Astrocyte (in vitro differentiated cells and primary cell): ENCODE data around the gene EPN3. TPM values are rescaled to one million over a fixed set of nuclear protein-coding genes. Genes with fewer than 3 reads are reported as not detected.

Source experiments
- DNase-seq: peaks from one replicate; pipeline ENCODE4 v3.0.0-alpha.2; 2010; ENCODE audit warnings: low read depth
- FAIRE-seq: peaks from 2 replicates; lab custom pipeline; 2011; peaks lifted over from hg19 to GRCh38; lab: Jason Lieb, UNC
- H2AFZ ChIP-seq: 2 replicates; pipeline ENCODE4 v1.6.0; 2012; ENCODE audit warnings: low read depth, low read length, inconsistent platforms
- H3K27ac ChIP-seq: 2 replicates; pipeline ENCODE4 v1.5.1; 2011; ENCODE audit warnings: low read depth, low read length, inconsistent platforms
- H3K27me3 ChIP-seq: 2 replicates; pipeline ENCODE4 v1.6.0; 2011; ENCODE audit warnings: low read length, inconsistent platforms; ENCODE audit not compliant: insufficient read depth
- H3K36me3 ChIP-seq: 2 replicates; pipeline ENCODE4 v1.5.1; 2011; ENCODE audit warnings: low read length, inconsistent platforms; ENCODE audit not compliant: insufficient read depth
- H3K4me1 ChIP-seq: 2 replicates; pipeline ENCODE4 v1.5.1; 2011; ENCODE audit warnings: low read length, inconsistent platforms; ENCODE audit not compliant: insufficient read depth
- H3K4me2 ChIP-seq: 2 replicates; pipeline ENCODE4 v1.6.0; 2012; ENCODE audit warnings: low read length, inconsistent platforms
- H3K4me3 ChIP-seq: 2 replicates; pipeline ENCODE4 v1.5.1; 2011; ENCODE audit warnings: low read depth, mild to moderate bottlenecking, low read length, inconsistent platforms; ENCODE audit not compliant: insufficient read depth
- H3K79me2 ChIP-seq: 2 replicates; pipeline ENCODE4 v1.6.0; 2012; ENCODE audit warnings: mild to moderate bottlenecking, low read length, inconsistent platforms; ENCODE audit not compliant: insufficient read depth
- H3K9ac ChIP-seq: 2 replicates; pipeline ENCODE4 v1.6.0; 2012; ENCODE audit warnings: mild to moderate bottlenecking, low read length, inconsistent platforms
- H3K9me3 ChIP-seq: 2 replicates; pipeline ENCODE4 v1.5.1; 2012; ENCODE audit warnings: low read depth, mild to moderate bottlenecking, low read length, inconsistent platforms; ENCODE audit not compliant: insufficient read depth
- H4K20me1 ChIP-seq: 2 replicates; pipeline ENCODE4 v1.6.0; 2012; ENCODE audit warnings: low read length, inconsistent platforms; ENCODE audit not compliant: insufficient read depth
- H3K27ac Mint-ChIP-seq: one replicate; pipeline ENCODE4 v1.8.0; 2021; ENCODE audit warnings: mild to moderate bottlenecking, mixed read lengths; ENCODE audit not compliant: unreplicated experiment
- H3K27me3 Mint-ChIP-seq: one replicate; pipeline ENCODE4 v1.8.0; 2021; ENCODE audit warnings: low read depth, mixed read lengths; ENCODE audit not compliant: unreplicated experiment
- H3K36me3 Mint-ChIP-seq: one replicate; pipeline ENCODE4 v1.8.0; 2021; ENCODE audit warnings: low read depth, mixed read lengths; ENCODE audit not compliant: unreplicated experiment
- H3K4me1 Mint-ChIP-seq: one replicate; pipeline ENCODE4 v1.8.0; 2021; ENCODE audit warnings: low read depth, mixed read lengths; ENCODE audit not compliant: unreplicated experiment
- H3K4me3 Mint-ChIP-seq: one replicate; pipeline ENCODE4 v1.8.0; 2021; ENCODE audit warnings: mild to moderate bottlenecking, moderate library complexity, mixed read lengths; ENCODE audit not compliant: unreplicated experiment
- H3K9me3 Mint-ChIP-seq: one replicate; pipeline ENCODE4 v1.8.0; 2021; ENCODE audit warnings: mild to moderate bottlenecking, mixed read lengths; ENCODE audit not compliant: unreplicated experiment
- CTCF ChIP-seq: IDR thresholded peaks from 2 replicates; pipeline ENCODE4 v1.5.1; 2011; ENCODE audit warnings: low read depth, mild to moderate bottlenecking, inconsistent platforms, low read length, moderate library complexity; ENCODE audit not compliant: insufficient read depth
- EZH2 ChIP-seq: IDR thresholded peaks from 2 replicates; pipeline ENCODE4 v1.6.1; 2012; ENCODE audit warnings: mild to moderate bottlenecking, low read length, inconsistent platforms; ENCODE audit not compliant: insufficient read depth
- total RNA-seq: library from RNA; stranded (reverse); gene quantifications from 2 replicates; pipeline ENCODE4 v1.2.1, GENCODE V29; 2021

The EPN3 gene
- total RNA-seq, 1 donor from 2014 or later = 1.7 TPM

GRCh38 chr17:50508573-50509460 lies 23.7 kb upstream of the EPN3 start:
- Mint-ChIP-seq H3K9me3 (no peaks in the 10 kb centered on the region), H3K4me3 (peak overlapping the region; percentile 81), H3K27me3 (peaks cover 5% of the 10 kb centered on the region), H3K36me3 (no peaks in the 10 kb centered on the region), H3K4me1 (peaks cover 11% of the 10 kb centered on the region), H3K27ac (peak overlapping the region; percentile 81)
- Histone ChIP-seq H3K4me2 (peak overlapping the region; percentile 81), H2AFZ (peak overlapping the region; percentile 97), H3K79me2 (no peaks in the 10 kb centered on the region), H3K36me3 (no peaks in the 10 kb centered on the region), H3K27ac (no peak overlapping the region), H3K9ac (peak overlapping the region; percentile 64), H3K27me3 (no peaks in the 10 kb centered on the region), H3K4me3 (peak overlapping the region; percentile 49), H3K9me3 (no peaks in the 10 kb centered on the region), H3K4me1 (peaks cover 7% of the 10 kb centered on the region), H4K20me1 (no peaks in the 10 kb centered on the region)
- FAIRE-seq (no peak), DNase-seq (no peak)
- TF ChIP-seq EZH2 (no peak), CTCF (no peak)

GRCh38 chr17:50511058-50511457 lies 21.5 kb upstream of the EPN3 start:
- Mint-ChIP-seq H3K27me3 (peaks cover under 1% of the 10 kb centered on the region), H3K4me3 (no peak overlapping the region), H3K9me3 (no peaks in the 10 kb centered on the region), H3K27ac (no peak overlapping the region), H3K4me1 (peaks cover 13% of the 10 kb centered on the region), H3K36me3 (no peaks in the 10 kb centered on the region)
- Histone ChIP-seq H2AFZ (no peak overlapping the region), H3K4me1 (peaks cover 7% of the 10 kb centered on the region), H4K20me1 (no peaks in the 10 kb centered on the region), H3K4me2 (no peak overlapping the region), H3K4me3 (no peak overlapping the region), H3K9ac (no peak overlapping the region), H3K36me3 (no peaks in the 10 kb centered on the region), H3K79me2 (no peaks in the 10 kb centered on the region), H3K9me3 (no peaks in the 10 kb centered on the region), H3K27me3 (no peaks in the 10 kb centered on the region), H3K27ac (no peak overlapping the region)
- FAIRE-seq (no peak), DNase-seq (no peak)
- TF ChIP-seq EZH2 = no peak

- H3K4me3 ChIP-seq = no peak overlapping the region
These were observed 19.0 kb upstream of the EPN3 start for GRCh38 chr17:50513495-50513894.

More at GRCh38 chr17:50513495-50513894, 19.0 kb upstream of the EPN3 start:
- Histone ChIP-seq H2AFZ (no peak overlapping the region), H3K4me2 (no peak overlapping the region), H4K20me1 (no peaks in the 10 kb centered on the region), H3K27ac (no peak overlapping the region), H3K27me3 (no peaks in the 10 kb centered on the region), H3K9me3 (no peaks in the 10 kb centered on the region), H3K79me2 (no peaks in the 10 kb centered on the region), H3K4me1 (no peaks in the 10 kb centered on the region), H3K36me3 (no peaks in the 10 kb centered on the region), H3K9ac (no peak overlapping the region)
- Mint-ChIP-seq H3K27ac (no peak overlapping the region), H3K4me3 (no peak overlapping the region), H3K9me3 (no peaks in the 10 kb centered on the region), H3K27me3 (peaks cover 6% of the 10 kb centered on the region), H3K36me3 (no peaks in the 10 kb centered on the region), H3K4me1 (peaks cover 19% of the 10 kb centered on the region)
- no peak for TF ChIP-seq EZH2
- no peak for FAIRE-seq
- DNase-seq = no peak
